ENCODE results near the gene MYH15.

Gene MYH15

DNA sequence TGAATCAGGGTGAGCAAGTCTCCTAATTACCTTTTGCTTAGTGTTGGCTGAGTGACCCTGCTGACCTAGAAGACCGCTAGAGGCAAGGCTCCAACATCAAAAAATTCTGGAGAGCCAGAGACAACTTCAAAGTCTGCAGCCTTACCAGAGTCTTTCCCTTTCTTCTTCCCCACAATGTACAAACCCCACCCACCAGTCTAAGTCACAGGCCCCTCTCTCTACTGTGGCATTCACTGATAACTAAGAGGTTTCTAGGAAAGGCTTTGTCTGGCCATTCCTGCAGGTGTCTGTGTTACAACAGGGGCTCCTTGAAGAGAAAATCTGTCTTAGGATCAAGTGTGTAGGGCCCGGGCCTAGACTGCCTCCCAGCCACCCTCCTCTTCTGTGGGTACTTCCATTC lies 525 bp downstream of the MYH15 start:
- DNase-seq (ENCODE audit: low read depth, low spot score), result no peak

DNA sequence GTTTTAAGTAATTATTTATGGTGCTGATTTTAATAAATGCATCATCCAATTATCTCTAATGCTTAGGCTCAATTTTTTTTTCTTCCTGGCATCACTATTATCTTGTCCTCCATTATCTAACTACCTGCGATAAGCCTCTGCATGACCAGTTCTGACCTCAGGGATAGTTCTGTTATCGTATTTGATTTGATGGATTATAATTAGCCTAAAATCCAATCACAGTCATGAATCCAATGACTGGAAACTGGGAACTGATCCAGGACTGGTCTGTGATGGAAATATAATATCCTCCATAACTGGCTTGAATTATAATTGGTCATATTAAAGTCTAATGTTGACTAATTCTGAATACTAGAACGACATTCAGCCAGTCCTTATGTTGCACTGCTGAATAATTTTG lies 1.1 kb downstream of the MYH15 start:
- no peak for DNase-seq (ENCODE audit: low read depth, low spot score)

DNA sequence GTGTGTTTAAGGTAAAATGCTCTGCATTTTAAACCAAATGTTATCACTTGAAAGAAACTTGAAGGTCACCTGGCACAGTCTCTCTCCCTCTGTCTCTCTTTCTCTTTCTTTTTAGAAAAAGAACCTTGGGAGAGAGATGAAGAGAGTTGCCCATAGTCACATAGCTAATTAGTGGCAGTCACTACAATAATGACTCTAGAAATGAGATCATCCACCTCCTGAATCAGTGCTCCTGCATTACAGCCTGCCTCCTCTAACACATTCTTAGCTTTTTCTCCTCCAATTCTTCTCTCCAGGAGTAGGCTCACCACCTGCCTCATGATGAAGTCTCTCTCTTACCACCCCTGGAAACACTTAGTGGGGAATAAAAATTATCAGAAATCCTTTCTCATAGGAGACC lies 2.5 kb downstream of the MYH15 start:
- DNase-seq (ENCODE audit: low read depth, low spot score), result no peak

DNA sequence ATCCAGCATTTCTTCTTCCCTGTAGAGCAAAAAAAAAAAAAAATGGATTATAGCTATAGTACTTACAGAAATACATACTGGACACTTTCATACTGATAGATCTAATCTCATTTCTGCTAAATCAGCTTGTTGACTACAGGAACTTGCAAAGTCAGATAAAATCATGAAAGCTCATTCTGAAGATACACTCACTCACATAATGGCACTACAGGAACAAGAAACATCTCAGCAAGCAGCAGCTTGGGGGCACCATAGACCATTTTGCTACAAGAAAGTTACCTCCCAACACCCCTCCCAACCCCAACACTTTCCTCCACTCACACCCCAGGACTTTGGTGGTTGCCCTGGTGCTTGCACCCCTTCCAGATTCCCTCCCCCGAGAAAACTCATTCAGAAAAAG lies 4.6 kb downstream of the MYH15 start:
- DNase-seq (ENCODE audit: low read depth, low spot score), result no peak

DNA sequence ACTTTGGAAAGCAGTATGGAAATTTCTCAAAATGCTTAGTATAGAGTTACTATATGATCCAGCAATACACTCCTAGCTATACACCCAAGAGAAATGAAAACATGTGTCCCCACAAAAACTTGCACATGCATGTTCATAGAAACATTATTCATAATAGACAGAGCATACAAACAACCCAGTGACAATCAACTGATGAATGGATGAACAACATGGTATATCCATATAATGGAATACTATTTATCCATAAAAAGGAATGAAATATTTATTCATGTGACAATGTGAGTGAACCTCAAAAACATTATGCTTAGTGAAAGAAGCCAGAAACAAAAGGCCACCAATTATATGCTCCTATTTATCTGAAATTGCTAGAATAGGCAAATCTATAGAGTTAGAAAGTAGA lies 6.7 kb downstream of the MYH15 start:
- no peak for DNase-seq (ENCODE audit: low read depth, low spot score)

DNA sequence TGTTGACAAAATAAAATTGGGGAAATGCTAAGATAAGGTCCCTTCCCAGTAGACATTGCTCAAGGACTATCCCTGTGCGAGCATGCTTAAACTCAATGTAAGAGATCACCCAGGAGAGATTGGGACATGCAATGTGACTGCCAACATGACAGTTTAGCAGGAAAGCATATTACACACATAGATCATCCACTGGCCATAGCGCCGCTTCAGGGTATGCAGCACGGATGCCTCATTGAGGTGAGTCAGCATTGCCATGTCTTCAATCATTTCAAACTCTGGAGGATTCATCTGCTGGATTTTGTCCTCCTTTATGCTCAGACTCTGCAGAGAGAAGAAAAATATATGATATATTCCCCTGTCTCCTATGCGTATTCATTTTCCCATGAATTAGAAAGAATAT lies 8.9 kb downstream of the MYH15 start:
- DNase-seq (ENCODE audit: low read depth, low spot score), result no peak

DNA sequence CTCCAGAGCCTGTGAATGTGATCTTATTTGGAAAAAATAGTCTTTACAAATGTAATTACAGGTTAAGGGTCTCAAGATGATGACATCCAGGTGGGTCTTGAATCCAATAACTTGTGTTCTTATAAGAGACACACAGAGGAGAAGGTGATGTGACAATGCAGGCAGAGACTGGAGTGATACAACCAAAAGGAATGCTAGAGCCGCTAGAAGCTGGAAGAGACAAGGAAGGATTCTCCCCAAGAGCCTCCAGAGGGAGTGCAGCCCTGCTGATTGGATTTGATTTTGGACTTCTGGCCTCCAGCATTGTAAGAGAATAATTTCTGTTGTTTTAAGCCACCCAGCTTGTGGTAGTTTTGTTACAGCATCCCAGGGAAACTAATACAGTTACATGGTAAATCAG lies 9.7 kb downstream of the MYH15 start:
- no peak for DNase-seq (ENCODE audit: low read depth, low spot score)

DNA sequence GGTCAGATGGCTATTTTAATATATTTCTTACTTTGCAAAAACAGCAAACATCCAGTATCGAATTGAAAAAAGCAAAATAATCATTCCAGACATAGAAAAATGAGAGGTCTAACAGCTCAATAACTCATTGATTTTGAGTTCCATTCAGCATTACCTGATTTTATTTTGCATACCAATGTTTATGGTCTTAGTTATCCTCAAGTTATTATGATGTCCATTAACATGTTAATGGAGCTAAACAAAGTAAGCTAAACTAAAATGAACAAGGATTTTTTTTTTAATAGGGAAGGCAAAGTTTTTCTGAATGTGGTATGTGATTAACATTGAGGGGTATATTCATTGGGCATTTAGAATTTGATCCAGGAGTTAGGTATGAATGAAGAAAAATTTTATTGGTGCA lies 13.1 kb downstream of the MYH15 start:
- no peak for DNase-seq (ENCODE audit: low read depth, low spot score)

DNA sequence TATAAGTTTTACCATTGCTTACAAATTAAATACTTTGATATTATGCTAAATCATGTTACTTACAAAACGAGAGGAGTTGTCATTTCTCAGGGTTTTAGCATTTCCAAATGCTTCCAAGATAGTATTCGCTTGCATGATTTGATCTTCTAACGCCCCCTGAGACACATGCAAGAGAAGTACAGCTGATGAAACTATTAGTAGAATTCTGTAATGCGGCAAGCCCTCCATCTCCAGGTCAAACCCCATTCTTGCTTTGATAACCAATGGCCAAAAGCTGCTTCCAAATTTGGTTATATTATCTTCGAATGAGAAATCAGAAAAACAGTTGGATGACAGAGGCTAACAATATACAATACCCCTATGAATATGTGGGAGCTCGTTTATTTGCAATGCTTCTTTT lies 14.7 kb downstream of the MYH15 start:
- DNase-seq (ENCODE audit: low read depth, low spot score), result no peak

DNA sequence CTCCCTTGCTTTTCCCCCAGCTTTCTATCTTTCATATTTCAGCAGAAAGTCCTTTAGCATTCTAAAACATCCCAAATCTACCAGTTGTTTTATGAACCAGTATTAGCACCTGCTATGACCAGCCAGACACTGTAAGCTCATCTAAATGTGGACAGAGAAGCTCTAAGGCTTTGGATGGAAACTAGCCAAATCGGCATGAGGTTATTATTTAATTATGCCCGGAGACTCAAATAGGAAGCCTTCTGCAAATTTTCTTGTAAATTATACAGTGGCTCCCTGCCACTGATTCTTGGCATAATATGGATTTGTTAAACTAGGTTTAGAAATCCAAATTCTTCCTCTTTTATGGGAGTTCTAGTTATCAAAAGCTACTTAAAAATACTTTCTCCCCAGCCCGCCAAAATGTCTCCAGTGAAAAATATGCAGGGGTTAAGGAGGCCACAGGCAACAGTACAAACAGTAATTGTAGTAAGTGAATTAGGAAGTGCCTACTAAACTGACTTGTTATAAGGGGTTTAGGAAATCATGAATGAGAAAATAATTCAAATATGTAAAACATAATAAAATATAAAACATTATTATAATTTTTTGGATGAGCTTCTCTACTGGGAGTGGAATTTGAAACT lies 15.4 kb downstream of the MYH15 start:
- DNase-seq (ENCODE audit: low read depth, low spot score), result no peak

DNA sequence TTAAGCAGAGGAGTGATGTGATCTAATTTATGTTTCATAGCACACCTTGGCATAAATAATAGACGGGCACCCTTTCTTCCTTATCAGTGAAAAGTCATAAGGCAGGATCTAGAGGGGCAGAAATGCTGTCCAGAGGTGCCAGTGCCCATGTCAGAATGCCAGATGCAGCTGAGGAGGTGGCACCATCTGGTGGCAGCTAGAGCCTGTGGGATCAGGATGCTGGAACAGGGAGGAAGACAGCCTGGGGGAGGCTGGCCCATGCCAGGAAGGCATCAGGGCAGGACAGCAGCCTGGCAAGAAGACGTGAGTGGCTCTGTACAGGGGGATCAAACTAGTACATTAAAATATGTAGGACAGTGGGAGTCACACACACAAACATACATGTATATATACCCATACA lies 16.5 kb downstream of the MYH15 start:
- no peak for DNase-seq (ENCODE audit: low read depth, low spot score)

DNA sequence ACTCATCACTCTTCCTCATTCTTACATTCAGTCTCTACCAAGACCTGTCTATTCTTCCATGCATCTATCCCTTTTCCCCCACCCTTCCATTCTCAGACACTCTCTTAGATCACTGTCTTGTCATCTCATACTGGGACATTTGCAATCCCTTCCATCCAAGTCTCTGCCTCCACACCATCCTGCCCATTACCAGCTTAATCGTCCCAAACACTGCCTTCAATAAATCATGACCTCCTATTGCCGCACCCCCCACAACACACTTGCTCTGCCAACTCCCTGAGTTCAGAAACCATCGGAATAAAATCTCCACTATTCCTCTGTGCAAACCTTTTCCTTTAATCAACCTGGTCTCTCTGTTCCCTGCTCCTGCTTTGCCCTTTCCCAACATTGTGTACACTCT lies 18.9 kb downstream of the MYH15 start:
- DNase-seq (ENCODE audit: low read depth, low spot score), result no peak

DNA sequence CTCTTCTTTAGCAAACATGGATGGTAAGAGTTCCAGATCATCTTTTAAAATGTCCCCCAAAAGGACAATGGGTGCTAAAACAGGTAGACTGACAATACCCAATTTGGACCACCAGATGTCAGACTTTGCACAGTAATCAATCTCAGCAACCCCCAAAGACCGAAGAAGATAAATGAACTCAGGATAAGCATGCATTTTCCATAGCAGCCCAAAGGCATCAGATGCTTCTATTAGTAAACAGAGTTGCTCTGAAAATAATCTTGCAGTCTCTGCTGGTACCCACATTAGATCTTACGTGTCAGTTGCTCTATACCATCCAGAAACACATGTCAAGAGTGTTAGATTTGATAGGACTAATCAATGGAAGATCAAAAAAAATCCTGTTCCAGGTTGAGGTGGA lies 20.6 kb downstream of the MYH15 start:
- no peak for DNase-seq (ENCODE audit: low read depth, low spot score)

DNA sequence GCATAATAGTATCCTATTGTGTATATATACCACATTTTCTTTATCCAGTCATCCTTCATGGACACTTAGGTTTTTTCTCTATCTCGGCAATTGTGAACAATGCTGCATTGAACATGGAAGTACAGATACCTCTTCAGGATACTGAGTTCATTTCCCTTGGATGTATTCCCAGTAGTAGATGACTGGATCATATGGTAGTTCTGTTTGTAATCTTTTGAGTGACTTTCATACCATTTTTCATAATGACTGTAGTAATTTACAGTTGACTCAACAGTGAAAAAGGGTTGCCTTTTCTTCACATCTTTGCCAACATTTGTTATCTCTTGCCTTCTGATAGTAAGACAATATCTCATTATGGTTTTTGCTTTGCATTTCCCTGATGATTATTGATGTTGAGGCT lies 21.8 kb downstream of the MYH15 start:
- no peak for DNase-seq (ENCODE audit: low read depth, low spot score)

DNA sequence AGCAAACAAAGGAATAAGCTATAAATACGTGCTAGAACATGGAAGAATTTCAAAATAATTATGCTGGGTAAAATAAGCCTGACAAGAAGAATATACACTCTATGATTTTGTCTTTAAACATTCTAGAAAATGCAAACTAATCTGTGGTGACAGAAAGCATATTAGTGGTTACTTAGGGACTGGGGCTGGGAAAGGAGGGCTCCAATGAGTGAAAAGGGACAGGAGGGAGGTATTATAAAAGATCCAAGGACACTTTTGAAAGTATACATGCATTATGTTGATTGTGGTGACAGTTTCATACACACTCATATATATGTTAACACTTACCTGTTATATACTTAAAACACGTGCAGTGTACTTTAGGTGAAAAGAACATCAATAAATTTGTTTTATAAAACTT lies 23.0 kb downstream of the MYH15 start:
- no peak for DNase-seq (ENCODE audit: low read depth, low spot score)

DNA sequence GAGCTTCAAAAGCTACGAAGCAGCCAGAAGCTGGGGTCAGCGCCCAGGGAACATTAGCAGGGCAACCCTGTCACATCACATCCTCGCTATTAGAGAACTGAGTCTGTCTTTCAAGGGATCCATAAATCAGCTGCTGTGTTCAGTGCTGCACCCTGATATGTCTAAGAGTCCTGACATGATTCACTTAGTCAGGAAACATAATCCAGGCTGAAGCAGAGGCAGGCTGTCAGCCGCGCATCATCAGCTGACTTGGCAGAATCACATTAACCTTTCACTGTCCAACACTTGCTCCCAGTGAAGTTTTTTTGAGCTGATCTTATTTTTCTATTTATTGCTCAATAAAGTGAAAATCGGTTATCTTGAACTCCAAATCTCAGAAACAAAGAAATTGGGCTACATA lies 23.5 kb downstream of the MYH15 start:
- no peak for DNase-seq (ENCODE audit: low read depth, low spot score)

DNA sequence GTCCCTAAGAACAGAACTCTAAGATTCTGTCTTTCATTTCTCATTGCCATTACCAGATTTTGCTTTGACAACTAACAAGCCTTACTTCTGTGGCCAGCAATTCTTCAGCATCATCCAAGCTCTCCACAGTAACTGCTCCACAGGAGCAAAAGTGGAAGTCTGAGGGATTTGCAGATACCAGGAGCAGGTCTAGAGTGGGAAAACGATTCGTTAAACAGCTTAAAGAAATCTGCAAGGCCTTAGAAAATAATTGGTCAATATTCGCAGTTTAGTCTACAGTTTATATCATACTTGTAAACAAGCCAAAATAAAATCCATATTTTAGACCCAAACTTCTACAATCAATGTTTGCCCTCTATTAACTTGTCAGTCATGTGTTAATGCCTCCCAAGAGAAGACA lies 24.1 kb downstream of the MYH15 start:
- no peak for DNase-seq (ENCODE audit: low read depth, low spot score)

DNA sequence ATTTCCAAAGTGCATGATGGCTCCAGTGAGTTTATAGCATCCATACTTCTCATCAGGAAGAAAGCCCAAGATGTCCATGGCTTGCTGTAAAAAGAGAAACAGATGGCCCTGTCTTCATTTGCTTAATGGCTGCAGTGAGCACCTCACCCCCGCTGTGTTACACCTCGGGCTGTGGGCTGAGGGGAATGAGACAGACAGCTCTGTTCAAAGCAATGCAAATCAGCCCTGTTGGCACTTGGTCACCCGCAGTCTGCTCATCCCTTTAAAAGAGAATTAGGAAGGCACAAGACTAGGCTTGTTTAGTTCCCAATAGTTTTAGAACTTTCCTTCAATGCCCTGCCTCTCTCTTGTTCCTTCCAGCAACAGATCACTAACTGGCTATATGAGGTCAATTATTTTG lies 25.2 kb downstream of the MYH15 start:
- no peak for DNase-seq (ENCODE audit: low read depth, low spot score)

DNA sequence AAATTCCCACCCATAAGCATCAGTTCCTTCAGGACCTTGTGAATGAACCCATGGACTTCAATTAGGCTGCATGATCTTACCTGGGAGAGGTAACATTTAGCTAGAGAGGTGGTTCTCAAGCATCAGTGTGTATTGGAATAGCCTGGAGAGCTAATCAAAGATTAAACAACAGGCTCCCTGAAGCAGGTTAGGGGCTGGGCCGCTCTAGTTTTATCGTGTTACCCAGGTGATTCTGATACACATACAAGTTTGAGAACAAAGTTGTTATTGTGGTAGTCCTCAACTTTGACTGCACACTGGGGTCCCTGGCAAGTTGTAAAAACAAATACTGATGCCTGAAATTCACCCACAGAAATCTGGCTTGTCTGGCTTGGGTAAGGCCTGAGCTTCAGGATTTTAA lies 31.2 kb downstream of the MYH15 start:
- no peak for DNase-seq (ENCODE audit: low read depth, low spot score)

DNA sequence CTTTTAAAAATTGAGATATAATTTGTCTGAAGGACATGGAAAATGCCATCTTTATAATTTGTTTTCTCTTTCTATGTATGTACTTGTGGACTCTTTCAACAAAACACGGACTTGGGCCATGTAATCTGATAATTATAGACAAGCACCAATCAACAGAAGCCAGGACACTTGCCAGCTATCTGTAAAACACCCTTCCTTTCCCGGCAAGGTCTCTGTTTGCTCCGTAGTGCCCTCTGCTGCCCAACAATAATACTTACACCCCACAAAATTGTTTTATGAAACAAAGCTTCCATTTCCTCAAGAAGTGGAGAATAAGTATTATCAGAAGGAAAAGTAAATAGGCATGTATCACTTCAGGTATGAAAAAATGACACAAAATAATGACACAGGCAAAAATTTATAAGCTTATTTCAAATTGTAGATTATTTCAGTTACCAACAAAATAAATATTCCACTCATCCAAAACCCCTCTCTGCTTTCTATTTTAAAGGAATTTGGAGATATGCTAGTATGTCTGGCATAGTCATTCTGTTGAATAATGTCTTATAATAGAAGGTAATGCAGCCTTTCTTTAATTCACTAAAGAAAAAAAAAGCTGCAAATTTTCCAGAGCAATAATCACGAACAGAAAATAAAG lies 32.8 kb downstream of the MYH15 start:
- DNase-seq (ENCODE audit: low read depth, low spot score), result no peak

DNA sequence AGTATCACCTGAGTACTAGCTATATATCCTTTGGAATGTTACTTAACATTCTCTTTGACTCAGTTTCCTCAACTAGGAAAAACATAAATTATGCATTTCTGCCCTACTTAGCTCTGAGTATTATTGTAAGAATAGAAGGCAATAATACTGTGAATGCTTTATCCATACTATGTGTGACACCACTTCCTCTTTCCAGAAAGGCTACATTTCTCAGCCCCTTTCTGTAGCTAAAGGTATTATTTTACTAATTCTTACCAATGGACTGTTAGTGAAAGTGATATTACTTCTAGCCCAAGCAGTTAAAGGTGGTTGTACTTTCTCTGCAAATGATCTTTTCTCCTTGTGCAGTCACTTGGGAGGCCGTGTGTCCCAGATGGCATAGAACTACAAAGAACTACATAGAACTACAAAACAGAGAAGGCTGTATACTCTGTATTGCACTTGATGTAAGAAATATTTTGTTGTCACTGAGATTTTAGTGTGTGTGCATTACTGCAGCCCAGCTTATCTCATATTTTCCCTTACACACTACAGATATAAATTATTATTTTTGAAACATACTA lies 35.1 kb downstream of the MYH15 start:
- DNase-seq (ENCODE audit: low read depth, low spot score), result no peak

DNA sequence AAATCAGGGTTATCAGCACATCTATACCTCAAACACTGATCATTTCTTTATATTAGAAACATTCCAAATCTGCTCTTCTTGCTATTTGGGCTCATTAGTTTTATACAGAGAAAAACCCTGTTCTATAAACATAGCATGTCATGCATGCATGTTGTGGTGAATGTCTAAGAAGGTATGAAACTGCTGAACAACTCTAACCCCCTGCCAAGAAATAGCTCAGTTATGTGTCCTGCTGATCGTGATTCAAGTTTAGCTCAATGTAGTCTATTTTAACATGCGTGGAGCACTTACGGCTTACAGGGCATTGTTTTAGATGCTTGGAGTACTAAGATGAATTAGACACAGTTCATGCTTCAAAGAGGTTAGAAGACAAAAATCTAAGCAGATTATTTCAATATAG lies 35.8 kb downstream of the MYH15 start:
- DNase-seq (ENCODE audit: low read depth, low spot score), result no peak

DNA sequence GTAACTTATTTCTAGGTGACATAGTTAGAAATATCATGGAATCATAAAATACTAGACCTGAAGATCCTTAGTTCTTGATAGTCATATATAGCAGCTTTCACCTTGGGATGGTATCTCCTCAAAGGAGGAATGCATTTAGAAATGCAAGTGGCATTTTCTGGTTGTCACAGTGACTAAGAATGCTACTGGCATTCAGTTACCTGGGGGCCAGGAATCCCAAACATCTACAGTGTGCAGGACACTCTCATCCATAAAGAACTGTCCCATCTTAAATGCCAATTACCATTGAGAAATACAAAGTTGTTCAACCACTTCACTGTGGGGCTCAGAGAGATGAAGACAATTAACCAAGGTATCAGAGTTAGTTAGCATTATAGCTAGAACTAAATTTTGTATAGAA lies 36.7 kb downstream of the MYH15 start:
- no peak for DNase-seq (ENCODE audit: low read depth, low spot score)

Data from iPS DF 19.7 (cell line).